WTC11 (cell line): ENCODE results near the gene PLIN1.

Experiments used
- CREB1 ChIP-seq: sonication (generic); formaldehyde crosslinking; IDR thresholded peaks from 2 replicates; pipeline ENCODE4 v1.8.0; 2023; ENCODE audit warnings: mild to moderate bottlenecking, missing genetic modification reagents
- FOXK1 ChIP-seq: sonication (generic); formaldehyde crosslinking; IDR thresholded peaks from 2 replicates; pipeline ENCODE4 v1.8.0; 2022; ENCODE audit warnings: mild to moderate bottlenecking, moderate library complexity, missing genetic modification reagents
- NFYB ChIP-seq: sonication (generic); formaldehyde crosslinking; conservative IDR thresholded peaks from 2 replicates; pipeline ENCODE4 v1.8.0; 2022; ENCODE audit warnings: low read depth, missing genetic modification reagents
- SP1 ChIP-seq: sonication (generic); formaldehyde crosslinking; conservative IDR thresholded peaks from 2 replicates; pipeline ENCODE4 v1.8.1; 2022; ENCODE audit warnings: missing genetic modification reagents
- TF ChIP-seq, protein P1 (sequence below): fragments of 200-600 bp; IDR thresholded peaks from 2 replicates; pipeline ENCODE4 v1.8.0; 2022; ENCODE audit warnings: antibody characterized with exemption
- TF ChIP-seq, protein P2 (sequence below): sonication (generic); formaldehyde crosslinking; IDR thresholded peaks from 2 replicates; pipeline ENCODE4 v1.8.1; 2022; ENCODE audit warnings: missing genetic modification reagents, borderline replicate concordance

- no peak for TF ChIP-seq SP1 (CRISPR knock-in tag)
- TF ChIP-seq, protein P1, sequence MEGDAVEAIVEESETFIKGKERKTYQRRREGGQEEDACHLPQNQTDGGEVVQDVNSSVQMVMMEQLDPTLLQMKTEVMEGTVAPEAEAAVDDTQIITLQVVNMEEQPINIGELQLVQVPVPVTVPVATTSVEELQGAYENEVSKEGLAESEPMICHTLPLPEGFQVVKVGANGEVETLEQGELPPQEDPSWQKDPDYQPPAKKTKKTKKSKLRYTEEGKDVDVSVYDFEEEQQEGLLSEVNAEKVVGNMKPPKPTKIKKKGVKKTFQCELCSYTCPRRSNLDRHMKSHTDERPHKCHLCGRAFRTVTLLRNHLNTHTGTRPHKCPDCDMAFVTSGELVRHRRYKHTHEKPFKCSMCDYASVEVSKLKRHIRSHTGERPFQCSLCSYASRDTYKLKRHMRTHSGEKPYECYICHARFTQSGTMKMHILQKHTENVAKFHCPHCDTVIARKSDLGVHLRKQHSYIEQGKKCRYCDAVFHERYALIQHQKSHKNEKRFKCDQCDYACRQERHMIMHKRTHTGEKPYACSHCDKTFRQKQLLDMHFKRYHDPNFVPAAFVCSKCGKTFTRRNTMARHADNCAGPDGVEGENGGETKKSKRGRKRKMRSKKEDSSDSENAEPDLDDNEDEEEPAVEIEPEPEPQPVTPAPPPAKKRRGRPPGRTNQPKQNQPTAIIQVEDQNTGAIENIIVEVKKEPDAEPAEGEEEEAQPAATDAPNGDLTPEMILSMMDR: no peak
- no peak for TF ChIP-seq FOXK1 (CRISPR knock-in tag)
- TF ChIP-seq NFYB (CRISPR knock-in tag): no peak
- TF ChIP-seq, protein P2, sequence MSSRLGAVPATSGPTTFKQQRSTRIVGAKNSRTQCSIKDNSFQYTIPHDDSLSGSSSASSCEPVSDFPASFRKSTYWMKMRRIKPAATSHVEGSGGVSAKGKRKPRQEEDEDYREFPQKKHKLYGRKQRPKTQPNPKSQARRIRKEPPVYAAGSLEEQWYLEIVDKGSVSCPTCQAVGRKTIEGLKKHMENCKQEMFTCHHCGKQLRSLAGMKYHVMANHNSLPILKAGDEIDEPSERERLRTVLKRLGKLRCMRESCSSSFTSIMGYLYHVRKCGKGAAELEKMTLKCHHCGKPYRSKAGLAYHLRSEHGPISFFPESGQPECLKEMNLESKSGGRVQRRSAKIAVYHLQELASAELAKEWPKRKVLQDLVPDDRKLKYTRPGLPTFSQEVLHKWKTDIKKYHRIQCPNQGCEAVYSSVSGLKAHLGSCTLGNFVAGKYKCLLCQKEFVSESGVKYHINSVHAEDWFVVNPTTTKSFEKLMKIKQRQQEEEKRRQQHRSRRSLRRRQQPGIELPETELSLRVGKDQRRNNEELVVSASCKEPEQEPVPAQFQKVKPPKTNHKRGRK (CRISPR knock-in tag): no peak
- TF ChIP-seq CREB1 (CRISPR knock-in tag): no peak
Measured at GRCh38 chr15:89680282-89680873, 1.2 kb upstream of the PLIN1 start.
